Stimulated activated CD4-positive, alpha-beta T cell treated with anti-CD3 and anti-CD28 coated beads, Interleukin-15, amount 100 ng/mL, for 1 hour (primary cell): ENCODE measurements around the gene CPNE2.
"Not testable (repeated sequence)": the region's sequence is repeated elsewhere in the genome, so short reads cannot be mapped to it uniquely, and the experiment has no call there.

Experiments used
- DNase-seq, 2 donors: peaks; one replicate each; pipeline ENCODE4 v3.0.0-alpha.2; 2020; ENCODE audit warnings: low read depth in 1 of 2, low spot score in 1 of 2

The CPNE2 gene

GRCh38 chr16:57069635-57070370 lies 22.6 kb upstream of the CPNE2 start:
- DNase-seq: no peak

- no peak for DNase-seq
Observed at GRCh38 chr16:57070424-57070823, 22.0 kb upstream of the CPNE2 start.

GRCh38 chr16:57071081-57071732 lies 21.2 kb upstream of the CPNE2 start:
- DNase-seq: not testable (repeated sequence)

DNA sequence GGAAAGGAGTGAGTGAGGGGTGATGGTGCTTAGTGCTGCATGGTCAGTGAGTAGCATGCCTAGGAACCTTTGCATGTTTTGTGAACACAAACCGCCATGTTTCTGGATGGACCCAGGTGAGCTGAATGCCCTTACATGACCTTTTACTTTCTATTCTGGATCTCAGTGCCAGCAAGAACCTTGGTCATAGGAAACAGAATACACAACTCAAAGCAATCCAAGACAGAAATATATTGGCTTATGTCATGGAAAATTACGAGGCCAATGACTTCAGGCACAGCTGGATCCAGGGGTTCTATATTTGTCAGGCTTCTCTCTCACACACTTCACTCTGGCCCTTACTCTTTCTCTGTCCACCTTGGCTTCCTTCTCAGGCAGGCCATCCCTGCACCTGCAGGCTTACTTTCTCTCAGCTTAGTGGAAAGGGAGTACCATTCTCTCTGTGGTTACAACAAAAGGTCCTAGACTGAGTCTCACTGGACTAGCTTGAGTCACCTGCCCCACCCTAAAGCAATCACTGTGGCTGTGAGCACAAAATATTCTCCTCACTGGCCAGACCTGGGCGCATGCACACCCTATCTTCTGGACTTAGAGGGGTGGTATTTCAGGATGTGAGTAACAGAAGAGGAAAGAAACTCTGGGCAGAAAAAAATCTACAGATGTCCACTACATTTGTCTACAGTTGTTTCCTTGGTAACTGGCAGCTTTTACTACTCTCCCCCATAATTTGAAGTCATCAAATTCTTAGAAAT lies 20.4 kb upstream of the CPNE2 start:
- no peak for DNase-seq

DNA sequence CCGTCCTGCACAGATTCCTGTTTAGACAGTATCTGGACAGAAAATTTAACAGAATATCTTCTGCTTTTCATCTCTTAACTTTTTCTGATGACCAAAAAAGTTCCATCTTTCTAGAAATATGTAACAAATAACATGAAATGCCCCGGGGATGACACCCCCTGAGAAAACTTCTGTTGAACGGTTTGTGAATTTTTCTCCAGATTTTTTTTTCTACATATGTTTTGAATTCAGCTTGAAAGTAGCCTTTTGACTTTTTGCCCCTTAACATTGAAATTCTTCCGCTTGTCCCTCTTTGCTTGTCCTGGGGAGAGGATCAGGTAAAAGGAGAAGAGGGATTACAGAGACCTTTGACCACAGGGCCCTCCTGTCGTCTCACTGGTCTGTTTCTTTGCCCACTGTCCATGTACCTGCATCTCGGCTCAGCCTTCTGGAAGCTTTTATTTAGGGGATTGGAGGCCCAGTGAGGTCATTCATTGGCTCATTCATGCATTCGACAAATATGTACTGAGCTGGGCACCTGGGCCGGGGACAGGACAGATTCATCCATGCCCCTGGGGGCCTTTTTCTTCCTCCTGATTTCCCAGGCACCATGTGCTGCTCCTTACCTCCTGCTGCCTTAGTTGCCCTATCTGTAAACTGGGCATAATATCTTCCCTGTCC lies 19.6 kb upstream of the CPNE2 start:
- no peak for DNase-seq

DNA sequence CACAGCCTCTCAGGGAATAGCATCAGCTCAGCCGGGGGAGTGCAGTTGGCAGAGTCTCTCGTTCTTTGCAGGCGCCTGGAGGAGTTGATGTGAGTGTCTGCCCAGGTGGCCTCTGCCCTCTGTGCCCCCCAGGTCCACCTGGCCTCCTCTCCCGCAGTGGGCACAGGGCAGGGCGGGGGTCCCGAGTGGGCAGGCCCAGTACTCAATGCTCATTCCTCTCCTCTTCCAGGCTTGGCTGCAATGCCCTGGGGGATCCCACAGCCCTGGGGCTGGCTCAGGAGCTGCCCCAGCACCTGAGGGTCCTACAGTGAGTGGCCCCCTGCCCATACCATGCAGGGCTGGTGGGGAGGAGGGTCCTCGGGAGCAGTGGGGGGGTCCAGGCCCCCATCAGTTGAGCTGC lies 14.7 kb upstream of the CPNE2 start:
- no peak for DNase-seq

- DNase-seq: no peak
Observed at GRCh38 chr16:57081744-57082143, 10.6 kb upstream of the CPNE2 start.

- no peak for DNase-seq
Observed at GRCh38 chr16:57082664-57083063, 9.7 kb upstream of the CPNE2 start.

DNA sequence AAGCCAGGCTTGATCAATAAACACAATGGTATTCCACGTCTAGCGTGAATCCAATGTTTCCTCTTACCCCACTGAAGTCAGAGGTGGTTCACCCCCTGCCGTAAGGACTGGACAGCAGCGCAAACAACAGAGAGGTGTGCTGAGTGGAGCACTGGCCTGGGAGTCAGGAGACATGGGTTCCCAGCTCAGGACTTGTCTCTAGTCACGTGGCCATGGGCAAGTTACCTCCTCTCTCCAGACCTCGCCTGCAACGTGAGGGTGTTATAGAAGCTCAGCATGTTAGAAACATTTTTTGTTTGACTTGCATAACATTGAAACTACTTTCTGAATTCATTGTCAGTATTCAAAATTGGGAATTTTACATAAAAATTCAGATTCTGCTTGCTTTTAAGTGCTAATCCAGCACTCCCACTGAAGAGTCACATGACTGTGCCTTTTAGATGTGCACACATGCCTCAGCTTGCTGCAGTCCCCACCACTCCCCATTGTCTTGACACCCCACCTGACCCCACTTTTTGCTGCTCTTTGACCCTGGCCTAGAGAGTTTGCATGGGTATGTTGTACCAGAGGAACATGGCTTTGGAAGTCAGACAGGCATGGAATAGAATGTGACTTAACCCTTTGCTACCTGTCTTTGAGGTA lies 8.8 kb upstream of the CPNE2 start:
- no peak for DNase-seq

DNA sequence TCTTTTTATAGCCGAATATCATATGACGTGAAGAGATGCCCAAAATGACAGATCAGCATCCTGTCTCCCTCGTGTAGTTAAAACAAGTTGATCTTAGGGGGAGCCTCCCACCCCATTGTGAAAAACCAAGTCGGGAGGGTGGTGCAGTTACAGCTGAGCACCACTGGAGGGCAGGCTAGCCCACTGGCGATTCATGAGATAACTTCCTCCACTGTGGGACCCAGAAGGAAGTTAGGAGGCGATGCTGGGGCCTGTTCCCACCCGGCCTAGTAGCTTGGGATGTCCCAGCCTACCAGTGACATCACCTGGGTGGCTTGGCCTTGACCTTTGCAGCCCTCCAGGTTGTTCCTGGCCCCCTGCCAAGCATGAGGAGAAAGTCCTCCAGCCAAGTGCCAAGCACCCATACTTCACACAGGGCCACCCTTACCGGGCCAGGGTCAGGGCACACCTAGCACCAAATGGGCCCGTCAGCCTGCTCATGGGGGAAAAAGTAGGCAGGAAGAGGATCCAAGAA lies 8.1 kb upstream of the CPNE2 start:
- peak; percentile 51 to 53 for DNase-seq

DNA sequence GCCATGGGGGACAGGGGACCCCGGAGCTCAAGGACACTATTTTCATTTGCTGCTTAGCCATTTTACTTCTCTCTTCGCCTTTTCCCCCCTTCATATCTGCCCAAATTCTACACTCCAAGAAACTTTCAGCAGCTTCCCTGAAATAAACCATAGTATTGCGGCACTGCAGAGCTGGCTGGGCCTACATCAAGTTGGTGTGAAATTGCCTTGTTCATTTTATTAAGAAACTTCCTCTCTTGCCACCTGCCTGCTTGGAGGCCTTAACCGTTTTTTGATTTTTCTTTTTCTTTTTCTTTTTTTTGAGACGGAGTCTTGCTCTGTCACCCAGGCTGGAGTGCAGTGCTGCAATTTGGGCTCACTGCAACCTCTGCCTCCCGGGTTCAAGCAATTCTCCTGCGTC lies 7.4 kb upstream of the CPNE2 start:
- no peak for DNase-seq

GRCh38 chr16:57087003-57087402 lies 5.4 kb upstream of the CPNE2 start:
- DNase-seq: no peak

GRCh38 chr16:57089406-57089805 lies 3.0 kb upstream of the CPNE2 start:
- no peak for DNase-seq

GRCh38 chr16:57091200-57091974 lies 996 bp upstream of the CPNE2 start:
- DNase-seq: no peak

GRCh38 chr16:57092786-57093411 lies 516 bp downstream of the CPNE2 start:
- DNase-seq: peak; percentile 27 to 42

DNA sequence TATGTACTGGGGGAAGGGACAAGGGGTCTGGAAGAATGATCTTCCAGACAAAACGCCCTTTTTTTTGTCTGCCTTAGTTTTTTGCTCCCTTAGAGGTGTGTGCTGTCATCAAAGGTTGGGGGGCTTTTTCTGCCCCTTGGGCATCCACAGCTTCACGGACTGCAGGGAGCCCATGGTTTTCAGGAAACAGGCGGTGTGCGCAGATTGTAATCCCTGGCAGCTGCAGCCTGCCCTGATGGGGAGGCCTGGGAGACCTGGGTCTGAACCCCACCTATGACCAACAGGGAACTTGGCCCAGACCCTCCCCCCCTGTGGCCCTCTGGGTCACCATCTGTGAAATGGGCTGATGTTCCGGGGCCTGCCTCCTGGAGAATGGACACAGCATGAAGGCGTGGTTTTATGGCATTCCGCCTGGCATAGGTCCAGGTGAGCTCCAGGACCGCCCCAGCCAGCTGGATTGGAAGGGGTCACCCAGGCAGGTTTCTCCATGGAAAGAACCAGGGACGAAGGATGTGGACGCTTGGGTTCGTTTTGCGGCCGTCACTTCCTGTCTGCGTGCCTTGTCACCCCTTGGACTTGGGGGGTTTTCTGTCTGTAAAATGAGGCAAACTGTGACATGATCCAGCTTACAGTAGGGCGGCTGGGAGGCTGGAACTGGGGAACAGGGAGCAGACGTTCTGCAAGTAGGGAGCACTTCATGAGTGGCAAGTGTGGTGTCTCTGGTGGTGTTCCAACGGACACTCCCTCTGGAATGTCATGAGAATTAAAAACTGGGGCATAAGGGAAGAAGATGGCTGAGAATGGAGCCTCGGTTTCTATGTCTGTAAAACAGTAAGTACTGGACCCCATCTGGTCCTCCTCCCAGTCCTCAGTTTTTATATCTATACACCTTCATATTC lies 1.5 kb downstream of the CPNE2 start:
- DNase-seq: no peak

DNA sequence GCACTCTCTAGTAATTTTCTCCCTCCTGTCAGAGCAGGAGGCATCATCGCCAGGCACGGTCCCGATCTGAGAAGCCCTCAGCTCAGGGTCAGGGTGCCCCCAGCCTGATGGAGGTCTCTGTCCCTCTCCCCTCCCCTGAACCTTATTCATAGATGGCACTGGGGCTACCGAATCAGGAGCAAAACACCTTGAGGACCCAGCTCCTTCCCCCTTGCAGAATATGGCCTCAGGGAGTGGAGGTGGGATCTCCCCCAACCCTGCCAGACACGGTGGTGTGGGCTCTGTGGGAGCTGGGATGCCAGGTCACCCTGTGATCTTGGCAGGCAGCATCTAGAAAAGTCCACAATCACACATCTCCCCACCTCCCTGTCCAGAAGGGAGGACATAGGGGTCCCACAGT lies 2.5 kb downstream of the CPNE2 start:
- DNase-seq: no peak

GRCh38 chr16:57096192-57096591 lies 3.8 kb downstream of the CPNE2 start:
- DNase-seq: no peak

GRCh38 chr16:57096793-57097192 lies 4.4 kb downstream of the CPNE2 start:
- DNase-seq: no peak
